ENCODE results near the gene TMEM33. TPM values are rescaled to one million over a fixed set of nuclear protein-coding genes. Genes with fewer than 3 reads are reported as not detected.

The TMEM33 gene
- 10 to 100 TPM; 40.2 to 76.4 (median 43.1) TPM for total RNA-seq

DNA sequence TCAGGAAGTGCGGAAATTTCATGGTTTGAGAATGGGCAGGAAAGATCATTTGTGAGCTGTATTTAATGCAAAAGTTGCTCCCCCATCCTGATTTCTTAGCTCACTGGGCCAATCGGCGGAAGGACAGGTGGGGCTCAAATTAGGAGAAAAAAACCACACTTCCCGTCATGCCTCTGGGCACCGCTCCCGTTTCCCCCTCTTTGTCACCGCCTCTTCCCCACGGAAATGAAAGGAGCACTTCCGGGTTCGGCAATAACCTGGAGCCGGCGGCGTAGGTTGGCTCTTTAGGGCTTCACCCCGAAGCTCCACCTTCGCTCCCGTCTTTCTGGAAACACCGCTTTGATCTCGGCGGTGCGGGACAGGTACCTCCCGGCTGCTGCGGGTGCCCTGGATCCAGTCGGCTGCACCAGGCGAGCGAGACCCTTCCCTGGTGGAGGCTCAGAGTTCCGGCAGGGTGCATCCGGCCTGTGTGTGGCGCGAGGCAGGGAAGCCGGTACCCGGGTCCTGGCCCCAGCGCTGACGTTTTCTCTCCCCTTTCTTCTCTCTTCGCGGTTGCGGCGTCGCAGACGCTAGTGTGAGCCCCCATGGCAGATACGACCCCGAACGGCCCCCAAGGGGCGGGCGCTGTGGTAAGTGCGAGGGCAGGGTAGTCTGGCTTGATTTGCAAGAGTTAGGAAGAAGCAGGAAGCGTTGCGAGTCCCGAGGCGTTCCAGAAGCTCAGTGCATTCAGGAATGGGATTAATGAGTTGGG lies at the start of gene TMEM33:
Gene TMEM33, plus strand, starts transcription at position 529 of the 751 bp plus-strand sequence. Its CDS starts 56 bp downstream, at position 585.
- peak; percentile 22 to 87 for TF ChIP-seq EP300 (IDR thresholded peaks at IDR 0.05)
- peak in 2 of 5 experiments; percentile 31 to 49 for TF ChIP-seq CTCF (IDR thresholded peaks at IDR 0.05)
- peak in 1 of 2 donors; percentile 64 for TF ChIP-seq POLR2A (IDR thresholded peaks at IDR 0.05)
- no peaks in the 10 kb centered on the region for H3K27me3 ChIP-seq
- peaks cover 0 to 12% (median 0%) of the 10 kb centered on the region in 3 donors for H3K36me3 ChIP-seq
- H3K4me3 ChIP-seq = peak within 1 kb of the TSS; percentile 69 to 95 (median 78)
- 2% methylated on average over 40 to 42 of the region's 49 CpGs for WGBS, 2 donors
- peaks cover 0 to 51% (median 12%) of the 10 kb centered on the region in 4 donors for H3K4me1 ChIP-seq
- no peaks in the 10 kb centered on the region for H3K9me3 ChIP-seq
- peak within 1 kb of the TSS in 3 of 4 donors; percentile 52 to 84 (median 83) for H3K27ac ChIP-seq
- peak; percentile 67 to 84 for DNase-seq (ENCODE audit: low spot score in 2 of 2)

DNA sequence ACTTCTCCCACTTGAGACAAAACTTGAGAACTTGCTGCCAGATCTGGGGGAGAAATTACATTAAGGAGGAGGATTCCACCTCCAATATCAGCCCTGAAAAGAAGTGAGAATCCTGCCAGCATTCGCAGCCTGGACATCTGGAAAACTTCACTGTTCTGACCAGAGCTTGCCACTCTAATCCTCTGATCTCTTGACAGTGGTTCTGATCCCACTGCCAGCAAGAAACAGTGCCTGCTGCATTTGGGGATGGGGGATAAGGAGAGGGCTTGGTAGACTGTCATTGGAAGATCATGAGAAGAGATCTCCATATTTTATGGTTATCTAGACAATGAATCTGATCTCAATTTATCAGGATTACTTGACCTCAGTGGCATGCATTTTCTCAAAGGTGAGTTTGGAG lies 49.8 kb upstream of the TMEM33 start:
- WGBS, 2 donors = 63 to 78% methylated on average over 1 of the region's 1 CpG
- no peak for DNase-seq (ENCODE audit: low spot score in 2 of 2)
- H3K9me3 ChIP-seq = no peaks in the 10 kb centered on the region
- peaks cover 0 to 34% (median 12%) of the 10 kb centered on the region in 4 donors for H3K4me1 ChIP-seq
- H3K27ac ChIP-seq = no peak overlapping the region
- TF ChIP-seq EP300 (IDR thresholded peaks at IDR 0.05) (no peak), POLR2A (IDR thresholded peaks at IDR 0.05) (no peak), CTCF (IDR thresholded peaks at IDR 0.05) (no peak)
- no peaks in the 10 kb centered on the region for H3K36me3 ChIP-seq
- no peak overlapping the region for H3K4me3 ChIP-seq
- peaks cover 0 to 28% of the 10 kb centered on the region in 2 donors for H3K27me3 ChIP-seq

GRCh38 chr4:41887277-41887676 lies 48.0 kb upstream of the TMEM33 start:
- 53 to 68% methylated on average over 2 of the region's 2 CpGs for WGBS, 2 donors
- Histone ChIP-seq H3K4me3 (no peak overlapping the region), H3K4me1 (peaks cover 0 to 20% (median 2%) of the 10 kb centered on the region in 4 donors), H3K36me3 (no peaks in the 10 kb centered on the region), H3K9me3 (no peaks in the 10 kb centered on the region), H3K27ac (no peak overlapping the region), H3K27me3 (peaks cover 0 to 10% of the 10 kb centered on the region in 2 donors)
- TF ChIP-seq POLR2A (IDR thresholded peaks at IDR 0.05) (no peak), CTCF (IDR thresholded peaks at IDR 0.05) (no peak), EP300 (IDR thresholded peaks at IDR 0.05) (no peak)
- DNase-seq (ENCODE audit: low spot score in 2 of 2) = no peak

- WGBS, 2 donors = 18 to 23% methylated on average over 3 of the region's 3 CpGs
These were observed 47.2 kb upstream of the TMEM33 start for GRCh38 chr4:41887821-41888686.

More at GRCh38 chr4:41887821-41888686, 47.2 kb upstream of the TMEM33 start:
- Histone ChIP-seq H3K9me3 (no peaks in the 10 kb centered on the region), H3K4me3 (no peak overlapping the region), H3K4me1 (peaks cover 0 to 14% (median 0%) of the 10 kb centered on the region in 4 donors), H3K36me3 (no peaks in the 10 kb centered on the region), H3K27me3 (peaks cover 0 to 7% of the 10 kb centered on the region in 2 donors), H3K27ac (no peak overlapping the region)
- DNase-seq (ENCODE audit: low spot score in 2 of 2) = peak in 1 of 2 donors; percentile 60
- TF ChIP-seq CTCF (IDR thresholded peaks at IDR 0.05) (peak; percentile 56 to 84 (median 78)), POLR2A (IDR thresholded peaks at IDR 0.05) (no peak)

Data from tibial nerve (tissue), 4 donors.